ENCODE results near the gene SLC1A2. TPM values are rescaled to one million over a fixed set of nuclear protein-coding genes. Genes with fewer than 3 reads are reported as not detected.
A peak's percentile ranks its signal among the peaks of the same experiment; 100 is the strongest.

The SLC1A2 gene
- total RNA-seq, 4 donors from 2014 or later, result 0.17 to 0.69 (median 0.37) TPM

- WGBS, result 95% methylated on average over 2 of the region's 2 CpGs
These were observed 141.5 kb downstream of the SLC1A2 start for GRCh38 chr11:35277827-35278226.

GRCh38 chr11:35276396-35277145 is 142.8 kb downstream of the SLC1A2 start:
- intact Hi-C loops (cut with DNase I), result no loop called here
- Histone ChIP-seq H3K27ac (replicated peaks in 1 of 4) (peak overlapping the region in 2 of 4 donors; percentile 66 to 71), H3K9me3 (no peaks in the 10 kb centered on the region), H3K36me3 (no peaks in the 10 kb centered on the region), H3K4me1 (peaks cover 12 to 32% (median 23%) of the 10 kb centered on the region in 4 donors), H3K4me3 (no peak overlapping the region), H3K27me3 (no peaks in the 10 kb centered on the region)
- TF ChIP-seq POLR2AphosphoS5 (IDR thresholded peaks at IDR 0.05) (no peak), POLR2A (IDR thresholded peaks at IDR 0.05; ENCODE audit: low read depth) (no peak), CTCF (IDR thresholded peaks at IDR 0.05) (no peak), EP300 (IDR thresholded peaks at IDR 0.05) (no peak)
- 81% methylated on average over 2 of the region's 2 CpGs for WGBS
- no peak for DNase-seq (ENCODE audit: extremely low spot score)

More at GRCh38 chr11:35277827-35278226, 141.5 kb downstream of the SLC1A2 start:
- Histone ChIP-seq H3K9me3 (no peaks in the 10 kb centered on the region), H3K4me3 (no peak overlapping the region), H3K36me3 (no peaks in the 10 kb centered on the region), H3K27ac (replicated peaks in 1 of 4) (no peak overlapping the region), H3K4me1 (peaks cover 12 to 40% (median 32%) of the 10 kb centered on the region in 4 donors), H3K27me3 (no peaks in the 10 kb centered on the region)
- TF ChIP-seq POLR2A (IDR thresholded peaks at IDR 0.05; ENCODE audit: low read depth), result no peak
- TF ChIP-seq POLR2AphosphoS5 (IDR thresholded peaks at IDR 0.05), result no peak
- TF ChIP-seq EP300 (IDR thresholded peaks at IDR 0.05), result no peak
- no peak for TF ChIP-seq CTCF (IDR thresholded peaks at IDR 0.05)
- no peak for DNase-seq (ENCODE audit: extremely low spot score)
- intact Hi-C loops (cut with DNase I), result no loop called here

- Histone ChIP-seq H3K9me3 (no peaks in the 10 kb centered on the region), H3K36me3 (no peaks in the 10 kb centered on the region), H3K27me3 (no peaks in the 10 kb centered on the region), H3K4me3 (no peak overlapping the region), H3K27ac (replicated peaks in 1 of 4) (peak overlapping the region; percentile 62 to 71 (median 67)), H3K4me1 (peaks cover 10 to 24% (median 23%) of the 10 kb centered on the region in 4 donors)
- DNase-seq (ENCODE audit: extremely low spot score), result no peak
- TF ChIP-seq POLR2A (IDR thresholded peaks at IDR 0.05; ENCODE audit: low read depth), result no peak
- no peak for TF ChIP-seq CTCF (IDR thresholded peaks at IDR 0.05)
- TF ChIP-seq EP300 (IDR thresholded peaks at IDR 0.05), result no peak
- TF ChIP-seq POLR2AphosphoS5 (IDR thresholded peaks at IDR 0.05), result no peak
- WGBS, result 68% methylated on average over 1 of the region's 1 CpG
- intact Hi-C loops (cut with DNase I), result no loop called here
These were observed 143.6 kb downstream of the SLC1A2 start for GRCh38 chr11:35275786-35276170.

GRCh38 chr11:35274909-35275785 is 144.2 kb downstream of the SLC1A2 start:
- WGBS, result 40% methylated on average over 6 of the region's 6 CpGs
- DNase-seq (ENCODE audit: extremely low spot score), result no peak
- intact Hi-C loops (cut with DNase I), result no loop called here

More at GRCh38 chr11:35274909-35275785, 144.2 kb downstream of the SLC1A2 start:
- TF ChIP-seq POLR2AphosphoS5 (IDR thresholded peaks at IDR 0.05), result peak; percentile 16 to 20
- peak in 1 of 3 experiments; percentile 22 for TF ChIP-seq CTCF (IDR thresholded peaks at IDR 0.05)
- TF ChIP-seq POLR2A (IDR thresholded peaks at IDR 0.05; ENCODE audit: low read depth), result no peak
- TF ChIP-seq EP300 (IDR thresholded peaks at IDR 0.05), result no peak
- Histone ChIP-seq H3K4me3 (no peak overlapping the region), H3K36me3 (no peaks in the 10 kb centered on the region), H3K27me3 (no peaks in the 10 kb centered on the region), H3K4me1 (peaks cover 8 to 24% (median 23%) of the 10 kb centered on the region in 4 donors), H3K9me3 (no peaks in the 10 kb centered on the region), H3K27ac (replicated peaks in 1 of 4) (peak overlapping the region; percentile 62 to 71 (median 67))
